HuH-7 (cell line): ENCODE measurements around the gene FAM163A.

ENCODE experiments used
- DNase-seq: peaks from one replicate; pipeline ENCODE4 v3.0.0; 2011; ENCODE audit warnings: low spot score

Gene FAM163A

GRCh38 chr1:179753061-179753460 lies 10.0 kb downstream of the FAM163A start:
- no peak for DNase-seq

DNA sequence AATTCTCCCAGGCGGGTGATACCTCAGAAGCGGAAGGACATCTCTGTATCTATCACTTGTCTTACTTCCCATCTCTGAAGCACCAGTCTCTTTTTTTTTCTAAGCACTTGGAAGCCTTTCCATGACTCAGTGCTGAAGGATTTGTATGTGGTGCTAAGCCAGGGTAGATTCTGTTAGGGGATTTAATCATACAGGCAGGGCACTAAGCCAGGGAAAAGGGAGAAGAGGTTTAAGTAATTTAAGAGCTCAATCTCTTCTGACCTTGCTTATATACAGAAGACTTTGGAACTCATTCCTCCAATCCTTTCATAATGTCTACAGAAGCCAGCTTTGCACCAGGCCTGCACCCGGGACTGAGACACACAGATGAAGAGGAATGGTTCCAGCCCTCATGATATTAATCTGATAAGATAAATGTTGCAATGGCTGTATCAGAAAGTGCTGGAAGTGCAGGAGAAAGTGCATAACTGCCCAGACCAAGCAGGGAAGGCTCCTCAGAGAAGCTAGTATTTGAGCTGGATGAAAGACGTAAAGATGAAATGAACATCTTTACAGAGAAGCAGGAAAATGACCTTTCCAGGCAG lies 11.0 kb downstream of the FAM163A start:
- DNase-seq = no peak

DNA sequence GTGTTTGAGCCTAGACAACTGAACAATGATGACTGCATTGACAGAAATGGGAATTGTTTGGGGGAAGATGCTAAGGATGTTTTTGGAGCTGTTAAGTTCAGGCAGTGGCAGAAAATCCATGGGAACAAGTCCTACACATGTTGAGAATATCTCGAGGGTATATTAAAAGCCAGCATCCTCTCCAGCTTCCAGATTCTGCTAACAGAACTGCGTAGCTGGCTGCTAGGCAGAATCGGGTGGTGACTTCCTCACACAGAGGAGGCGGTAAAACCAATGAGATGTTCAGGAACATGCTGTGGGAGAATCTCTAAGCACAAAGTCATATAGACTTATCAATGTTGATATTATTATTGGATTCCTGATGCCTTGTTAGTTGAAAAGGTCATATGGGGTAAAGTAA lies 14.8 kb downstream of the FAM163A start:
- no peak for DNase-seq

DNA sequence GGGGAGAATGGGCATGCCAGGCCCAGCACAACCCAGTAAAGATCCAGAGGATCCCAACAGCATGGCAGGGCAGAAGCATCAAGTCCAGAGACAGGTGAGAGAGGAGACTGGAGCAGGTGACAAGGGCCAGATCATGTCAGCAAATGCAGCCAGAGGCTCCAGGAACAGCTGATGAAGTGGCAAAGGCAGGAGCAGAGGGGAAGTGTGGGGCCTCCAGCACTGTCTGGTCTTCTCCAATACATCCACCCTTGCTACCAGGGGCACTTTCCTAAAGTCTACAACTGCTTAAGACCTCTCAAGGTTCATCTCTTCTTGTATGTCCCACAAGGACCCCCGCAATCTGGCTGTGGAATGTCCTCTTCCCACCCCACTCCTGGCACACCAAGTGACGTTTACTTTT lies 17.4 kb downstream of the FAM163A start:
- DNase-seq = no peak

- DNase-seq = no peak
Observed at GRCh38 chr1:179761296-179761695, 18.2 kb downstream of the FAM163A start.

GRCh38 chr1:179761846-179762640 lies 19.0 kb downstream of the FAM163A start:
- no peak for DNase-seq

DNA sequence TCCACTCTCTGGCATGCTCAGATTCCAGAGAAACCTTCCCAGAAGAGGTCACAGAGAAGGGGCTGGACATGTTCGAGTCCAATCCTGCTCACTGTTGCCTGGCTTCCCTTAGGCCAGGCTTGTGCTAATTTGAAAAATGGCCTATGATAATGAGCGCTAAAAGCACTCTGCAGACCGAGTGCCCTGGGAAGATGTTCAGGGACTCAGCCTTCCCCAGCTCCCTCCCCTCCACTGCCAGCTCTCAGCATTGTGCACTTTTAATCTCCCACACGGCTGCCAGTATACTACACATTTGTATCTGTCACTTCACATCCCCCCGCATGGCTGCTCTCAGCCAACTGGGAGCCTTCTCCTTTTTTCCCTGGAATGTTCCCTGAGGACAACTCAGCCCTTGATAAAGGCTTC lies 24.1 kb downstream of the FAM163A start:
- DNase-seq = no peak

DNA sequence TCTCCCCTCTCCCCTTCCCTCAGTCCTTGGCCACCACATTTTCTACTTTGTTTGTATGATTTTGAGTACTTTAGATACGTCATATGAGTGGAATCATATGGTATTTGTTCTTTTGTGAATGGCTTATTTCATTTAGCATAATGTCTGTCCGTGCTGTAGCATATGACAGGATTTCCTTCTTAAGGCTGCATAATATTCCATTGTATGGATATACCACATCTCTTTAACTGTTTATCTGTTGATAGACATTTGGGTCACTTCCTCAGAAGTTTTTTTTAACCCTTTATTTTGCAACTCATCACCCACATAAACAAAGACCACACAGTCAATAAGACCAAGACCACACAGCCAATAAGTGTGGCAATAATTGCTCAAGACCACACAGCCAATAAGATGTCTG lies 24.9 kb downstream of the FAM163A start:
- DNase-seq = no peak

DNA sequence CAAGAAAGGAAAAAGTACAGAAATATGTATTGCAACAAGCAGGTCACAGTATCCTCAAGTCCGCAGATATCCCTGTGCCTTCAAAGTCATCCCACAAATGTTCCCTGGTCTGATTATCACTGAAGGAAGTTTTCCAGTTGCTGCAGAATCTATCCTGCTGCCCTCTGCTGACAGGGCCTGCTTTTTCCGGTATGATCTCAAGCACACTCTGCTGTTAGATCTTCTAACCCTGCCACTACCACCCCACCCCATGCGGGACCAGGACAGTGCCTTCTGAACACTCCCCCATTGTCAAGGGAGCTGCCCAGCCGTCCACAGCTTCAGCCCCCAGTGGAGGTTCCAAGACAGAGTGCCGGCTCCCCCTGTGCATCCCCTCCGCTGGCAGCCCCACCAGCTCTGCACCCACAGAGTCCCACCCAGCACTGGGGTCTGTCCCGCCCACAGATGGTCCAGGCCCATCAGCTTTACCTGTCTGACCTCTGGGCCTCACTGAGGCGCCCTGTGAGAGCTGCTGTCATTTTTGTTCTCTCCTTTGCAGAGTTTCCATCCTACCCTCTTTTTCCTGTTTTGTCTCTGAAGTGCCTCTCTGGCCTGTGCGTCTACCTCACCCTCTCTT lies 27.9 kb downstream of the FAM163A start:
- DNase-seq = no peak

- no peak for DNase-seq
Observed at GRCh38 chr1:179773264-179773663, 30.2 kb downstream of the FAM163A start.

GRCh38 chr1:179774000-179774399 lies 30.9 kb downstream of the FAM163A start:
- DNase-seq = no peak

- DNase-seq = no peak
Observed at GRCh38 chr1:179774566-179774965, 31.5 kb downstream of the FAM163A start.

DNA sequence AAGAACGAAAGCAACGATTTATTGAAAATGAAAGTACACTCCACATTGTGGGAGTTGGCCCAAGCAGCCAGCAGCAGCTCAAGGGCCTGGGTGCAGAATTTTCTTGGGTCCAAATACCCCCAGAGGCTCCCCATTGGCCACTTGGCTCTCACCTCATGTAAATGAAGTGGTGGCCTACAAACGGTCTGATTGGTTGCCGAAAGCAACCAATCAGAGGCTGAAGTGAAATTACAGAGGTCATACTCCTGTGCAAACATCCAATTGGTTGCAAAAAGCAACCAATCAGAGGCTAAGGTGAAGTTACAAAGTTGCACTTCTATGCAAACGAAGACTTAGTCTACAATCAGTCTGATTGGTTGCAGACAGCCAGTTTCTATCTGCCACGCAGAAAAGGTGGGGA lies 31.9 kb downstream of the FAM163A start:
- DNase-seq = no peak

DNA sequence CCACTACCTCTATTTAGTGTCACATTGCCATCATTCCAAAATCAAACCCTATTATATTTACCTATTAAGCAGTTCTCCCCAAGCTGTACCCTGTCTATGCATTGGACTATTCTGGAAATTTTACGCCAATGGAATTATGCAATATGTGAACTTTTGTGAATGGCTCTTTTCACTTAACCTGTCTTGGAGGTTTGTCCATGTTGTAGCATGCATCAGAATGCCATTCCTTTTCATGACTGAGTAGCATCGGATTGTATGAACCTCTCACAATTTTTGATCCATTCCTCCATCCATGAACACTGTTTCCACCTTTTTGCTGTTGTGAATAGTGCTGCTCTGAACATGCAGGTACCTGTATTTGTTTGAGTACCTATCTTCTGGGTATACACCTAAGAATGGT lies 33.7 kb downstream of the FAM163A start:
- DNase-seq = no peak

DNA sequence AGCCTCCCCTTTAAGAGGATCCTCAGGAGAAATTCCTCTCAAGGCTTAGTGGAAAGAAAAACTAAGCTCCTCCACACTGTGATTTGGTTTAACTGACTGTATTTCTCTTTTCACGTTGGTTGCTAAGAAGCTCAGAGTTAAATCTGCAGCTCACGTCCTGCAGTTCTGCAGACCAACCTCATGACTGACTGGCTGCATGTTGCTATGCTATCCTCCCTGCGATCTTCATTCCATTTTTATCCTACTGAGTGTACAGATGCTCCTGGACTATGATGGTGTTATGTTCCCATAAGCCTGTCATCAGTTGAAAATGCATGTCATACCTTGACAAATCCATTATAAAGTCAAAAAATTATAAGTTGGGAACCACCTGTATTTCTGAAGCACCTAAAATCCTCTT lies 34.6 kb downstream of the FAM163A start:
- no peak for DNase-seq

DNA sequence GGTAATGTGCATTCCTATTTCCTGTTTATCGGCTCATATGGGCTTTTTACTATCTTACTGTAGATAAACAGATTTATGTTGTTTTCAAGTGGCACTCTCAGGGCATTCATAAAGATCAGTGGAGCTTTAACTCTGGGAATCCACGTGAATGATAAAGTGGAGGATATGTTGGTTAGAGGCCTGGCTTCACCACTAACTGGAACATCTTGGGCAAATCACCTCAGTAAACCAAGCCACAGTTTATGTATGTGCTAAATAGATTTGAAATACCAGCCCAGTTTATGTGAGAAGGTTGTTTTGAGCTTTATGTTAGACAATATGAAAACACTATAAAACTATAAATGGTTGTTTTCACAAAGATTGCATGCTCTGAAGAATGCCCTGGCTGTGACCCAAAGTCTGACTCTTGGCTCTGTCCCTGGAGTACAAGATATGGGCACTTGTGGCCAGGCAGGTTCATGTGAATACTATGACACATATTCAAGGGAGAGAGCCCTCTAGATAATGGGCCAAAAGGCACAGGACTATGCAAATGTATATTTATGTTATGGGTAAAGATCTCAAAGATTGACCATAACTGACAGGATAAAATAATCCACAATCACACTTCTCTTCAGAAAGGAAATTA lies 36.7 kb downstream of the FAM163A start:
- no peak for DNase-seq

DNA sequence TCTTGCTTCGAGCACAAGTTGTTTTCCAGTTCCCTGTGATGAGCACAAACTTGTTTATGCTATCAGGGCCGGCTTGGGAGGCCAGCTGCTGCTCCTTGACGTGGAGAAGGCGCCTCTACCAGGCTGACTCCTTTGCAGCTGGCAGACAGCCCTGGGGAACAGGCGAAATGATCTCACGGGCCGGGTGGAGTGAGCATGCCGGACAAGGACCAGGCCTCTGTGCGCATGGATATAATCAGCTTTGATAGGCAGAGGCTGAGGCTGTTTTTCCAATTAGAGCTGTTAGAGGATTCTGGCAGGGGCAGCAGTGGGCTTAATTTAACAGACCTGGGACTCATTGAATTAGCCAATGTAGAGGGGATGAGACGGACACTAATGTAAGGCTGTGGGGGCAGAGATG lies 38.9 kb downstream of the FAM163A start:
- DNase-seq = no peak

DNA sequence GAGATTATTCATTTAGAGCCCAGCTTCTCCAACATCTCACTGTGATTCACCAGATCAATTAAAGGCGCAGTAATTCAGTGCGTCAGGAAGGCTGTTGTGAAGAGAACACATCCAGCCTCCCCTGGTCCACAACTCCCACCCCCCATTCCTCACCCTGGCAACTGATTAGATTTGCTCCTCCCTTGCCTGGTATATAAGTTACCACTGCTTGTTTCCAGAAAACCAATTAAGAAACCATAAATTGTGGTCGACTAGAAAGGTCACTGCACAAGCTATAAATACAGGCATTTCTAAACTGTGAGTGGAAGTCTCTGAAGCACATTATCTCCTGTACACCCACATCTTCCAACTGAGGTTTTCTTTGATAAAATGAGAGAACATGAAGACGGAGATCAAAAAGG lies 41.9 kb downstream of the FAM163A start:
- no peak for DNase-seq

DNA sequence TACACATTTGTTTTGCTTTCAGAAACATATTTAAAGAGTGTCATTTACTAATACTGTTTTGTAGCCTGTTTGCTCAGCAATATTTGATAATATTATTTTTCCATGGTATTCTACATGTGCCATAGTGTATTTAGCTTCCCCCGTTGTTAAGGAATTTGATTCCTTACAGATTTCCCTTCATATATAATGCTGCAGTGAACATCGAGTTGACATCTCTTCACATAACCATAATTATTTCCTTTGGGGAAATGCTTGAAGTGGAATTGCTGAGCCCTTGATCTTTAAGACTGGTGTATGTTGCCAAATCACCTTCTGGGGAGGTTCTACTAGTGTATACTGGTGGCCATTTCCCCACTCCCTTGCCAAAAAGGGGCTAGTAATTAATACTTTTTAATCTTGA lies 42.6 kb downstream of the FAM163A start:
- no peak for DNase-seq

GRCh38 chr1:179786815-179787685 lies 44.0 kb downstream of the FAM163A start:
- DNase-seq = no peak

- DNase-seq = no peak
Observed at GRCh38 chr1:179788259-179788658, 45.2 kb downstream of the FAM163A start.

DNA sequence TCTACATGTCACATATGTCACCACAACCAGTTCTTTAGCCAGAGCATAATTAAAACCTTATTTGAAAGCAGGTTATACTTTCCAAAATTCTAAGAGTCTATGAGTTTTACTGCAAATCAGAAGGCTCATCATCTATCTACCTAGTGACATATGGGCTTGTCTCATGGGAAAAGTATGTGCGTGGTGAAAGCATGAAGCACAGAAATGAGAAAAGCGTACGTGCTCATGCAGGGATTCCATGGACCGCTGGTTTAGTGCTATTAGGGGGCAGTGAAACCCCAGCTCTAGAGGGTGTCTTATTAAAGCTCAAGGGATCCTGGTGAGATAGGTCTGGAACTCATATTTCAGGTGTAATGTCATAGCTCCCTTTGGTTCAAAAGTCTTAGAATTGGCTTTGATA lies 50.2 kb downstream of the FAM163A start:
- DNase-seq = no peak
